ENCODE results near the gene VARS2.
"Not testable (repeated sequence)": the region's sequence is repeated elsewhere in the genome, so short reads cannot be mapped to it uniquely, and the experiment has no call there.

Gene VARS2

DNA sequence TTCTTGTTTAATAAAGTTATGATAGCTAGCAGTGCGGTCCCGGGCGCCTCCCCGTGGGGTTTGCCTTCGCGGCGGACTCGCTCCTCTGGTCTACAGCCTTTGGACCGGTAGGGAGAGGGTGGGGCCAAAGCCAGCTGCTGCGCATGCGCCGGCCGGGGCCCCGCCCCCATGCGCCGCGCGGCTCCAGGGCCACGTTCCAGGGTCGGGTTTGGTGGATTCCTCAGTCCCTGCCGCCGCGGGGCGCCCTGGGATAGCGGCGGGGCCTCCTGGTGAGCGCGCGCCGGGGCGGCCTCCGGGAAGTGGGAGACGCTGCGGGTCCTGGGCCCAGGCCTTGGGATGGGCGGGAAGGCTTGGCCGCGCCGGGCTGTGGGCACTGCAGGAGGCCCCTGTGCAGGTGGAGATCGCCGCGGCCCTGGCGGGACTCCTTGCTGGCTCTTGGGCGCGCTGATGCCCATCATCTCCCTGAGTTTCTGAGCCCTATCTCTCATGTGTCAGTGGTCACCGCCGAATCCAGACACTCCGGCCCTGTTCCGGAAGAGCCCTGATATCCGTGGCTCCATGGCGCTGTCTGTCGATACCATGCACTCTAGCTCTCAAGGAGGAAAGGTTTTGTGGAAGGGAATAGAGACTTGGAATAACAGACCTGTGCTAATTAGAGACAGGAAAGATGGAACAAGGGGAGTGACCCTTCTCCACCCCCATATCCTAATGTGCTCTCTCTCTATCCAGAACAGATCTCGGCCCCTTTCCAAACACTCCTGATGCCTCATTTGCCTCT is at the start of gene VARS2:
VARS2 (plus strand) TSS at position 163 of the 778 bp plus-strand sequence; CDS start at position 762, 599 bp downstream.
- DNase-seq (ENCODE audit: low read depth in 2 of 2): peak; percentile 77 to 84

DNA sequence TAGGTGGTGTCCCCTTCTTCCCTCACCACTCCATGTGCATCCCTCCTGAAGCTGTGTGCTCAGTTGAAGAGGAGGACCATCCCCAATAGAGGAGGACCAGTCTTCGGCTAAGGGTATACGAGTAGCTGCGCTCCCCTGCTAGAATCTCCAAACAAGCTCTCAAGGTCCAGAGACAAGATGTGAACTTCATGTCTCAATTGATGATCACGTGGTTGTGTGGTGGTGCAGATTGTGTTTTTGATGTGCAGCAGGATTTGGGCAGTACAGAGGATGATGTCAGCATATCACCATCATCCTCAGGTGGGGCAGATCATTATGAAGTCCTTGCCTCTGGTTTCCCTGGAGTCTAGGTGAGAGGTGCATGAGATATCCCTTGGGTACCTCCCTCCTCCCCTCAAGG is 49.7 kb upstream of the VARS2 start:
- DNase-seq (ENCODE audit: low read depth in 2 of 2): no peak

DNA sequence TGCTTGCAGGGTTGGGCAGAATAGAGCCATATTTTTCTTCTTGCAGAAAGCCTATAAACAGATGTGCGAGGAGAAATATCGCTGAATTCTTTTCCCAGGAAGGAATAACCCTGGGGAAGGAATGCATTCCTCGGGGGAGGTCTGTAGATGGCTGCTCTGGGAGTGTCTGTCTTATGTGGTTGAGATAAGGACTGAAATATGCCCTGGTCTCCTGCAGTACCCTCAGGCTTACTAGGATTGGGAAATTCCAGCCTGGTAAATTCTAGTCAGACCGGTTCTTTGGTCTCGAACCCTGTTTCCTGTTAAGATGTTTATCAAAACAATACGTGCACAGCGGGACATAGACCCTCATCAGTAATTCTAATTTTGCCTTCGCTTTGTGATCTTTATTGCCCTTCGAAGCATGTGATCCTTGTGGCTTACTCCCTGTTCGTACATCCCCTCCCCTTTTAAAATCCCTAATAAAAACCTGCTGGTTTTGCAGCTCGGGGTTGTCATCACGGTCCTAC is 44.7 kb upstream of the VARS2 start:
- DNase-seq (ENCODE audit: low read depth in 2 of 2): not testable (repeated sequence)

DNA sequence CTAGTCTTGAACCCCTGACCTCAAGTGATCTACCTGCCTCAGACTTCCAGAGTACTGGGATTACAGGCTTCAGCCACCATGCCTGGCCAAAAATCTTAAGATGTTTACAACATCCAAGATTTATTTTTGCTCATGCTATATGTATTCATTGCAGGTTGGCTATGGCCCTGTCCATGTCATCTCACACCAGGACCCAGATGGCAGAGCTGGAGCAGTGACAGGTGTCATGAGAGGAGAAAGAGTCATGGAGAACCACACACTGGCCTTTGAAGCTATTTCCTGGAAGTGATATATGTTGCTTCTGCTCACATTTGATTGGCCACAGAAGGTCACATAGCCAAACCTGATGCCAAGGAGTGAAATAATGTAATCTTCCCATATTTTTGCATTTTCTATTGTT is 43.5 kb upstream of the VARS2 start:
- DNase-seq (ENCODE audit: low read depth in 2 of 2): no peak

DNA sequence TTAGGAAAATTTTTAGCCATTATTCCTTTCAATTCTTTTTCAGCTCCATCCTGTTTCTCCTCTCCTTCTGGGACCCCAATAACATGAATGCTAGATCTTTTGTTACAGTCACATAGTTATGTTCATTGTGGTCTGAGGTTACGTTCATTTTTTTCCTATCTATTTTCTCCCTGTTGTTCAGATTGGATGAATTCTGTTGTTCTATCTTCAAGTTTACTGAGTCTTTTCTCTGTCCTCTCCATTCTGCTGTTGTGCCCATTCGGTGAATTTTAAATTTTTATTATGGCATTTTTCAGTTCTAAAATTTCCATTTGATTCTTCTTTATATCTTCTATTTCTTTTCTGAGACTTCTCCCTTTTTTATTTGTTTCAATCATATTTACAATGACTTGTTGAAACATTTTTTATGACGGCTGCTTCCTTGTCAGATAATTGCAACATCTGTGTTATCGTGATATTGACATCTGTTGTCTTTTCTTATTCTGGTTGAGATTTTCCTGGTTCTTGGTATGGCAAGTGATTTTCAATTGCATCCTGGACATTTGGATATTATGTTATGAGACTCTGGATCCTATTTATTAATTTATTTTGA is 42.4 kb upstream of the VARS2 start:
- DNase-seq (ENCODE audit: low read depth in 2 of 2): no peak

DNA sequence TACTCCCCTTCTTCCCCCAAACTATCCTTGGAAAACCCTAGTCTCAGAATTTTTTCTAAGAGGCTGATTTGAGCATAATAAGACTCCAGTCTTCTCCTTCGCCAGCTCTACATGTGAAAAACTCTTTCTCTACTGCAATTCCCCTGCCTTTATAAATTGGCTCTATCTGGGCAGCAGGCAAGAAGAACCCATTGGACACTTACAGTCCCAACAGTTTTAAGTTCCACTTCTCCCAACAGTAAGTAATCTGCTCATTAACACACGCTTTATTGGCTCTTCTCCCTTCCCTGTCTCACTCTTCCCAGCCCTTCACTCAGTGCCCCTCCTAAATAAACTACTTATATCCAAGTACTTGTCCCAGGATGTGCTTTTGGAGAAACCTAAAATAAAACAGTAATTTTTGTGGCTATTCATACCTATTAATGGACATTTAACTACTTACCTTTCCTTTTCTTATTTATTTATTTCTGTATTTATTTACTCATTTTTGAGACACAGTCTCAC is 40.8 kb upstream of the VARS2 start:
- no peak for DNase-seq (ENCODE audit: low read depth in 2 of 2)

DNA sequence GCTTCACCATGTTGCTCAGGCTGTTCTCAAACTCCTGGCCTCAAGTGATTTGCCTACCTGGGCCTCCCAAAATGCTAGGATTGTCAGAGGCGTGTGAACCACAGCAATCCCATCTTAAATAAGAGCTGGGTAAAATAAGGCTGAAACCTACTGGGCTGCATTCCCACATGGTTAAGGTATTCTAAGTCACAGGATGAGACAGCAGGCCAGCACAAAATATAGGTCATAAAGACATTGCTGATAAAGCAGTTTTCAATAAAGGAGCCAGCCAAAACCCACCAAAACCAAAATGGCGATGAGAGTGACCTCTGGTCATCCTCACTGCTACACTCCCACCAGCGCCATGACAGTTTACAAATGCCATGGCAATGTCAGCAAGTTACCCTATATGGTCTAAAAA is 40.2 kb upstream of the VARS2 start:
- not testable (repeated sequence) for DNase-seq (ENCODE audit: low read depth in 2 of 2)

DNA sequence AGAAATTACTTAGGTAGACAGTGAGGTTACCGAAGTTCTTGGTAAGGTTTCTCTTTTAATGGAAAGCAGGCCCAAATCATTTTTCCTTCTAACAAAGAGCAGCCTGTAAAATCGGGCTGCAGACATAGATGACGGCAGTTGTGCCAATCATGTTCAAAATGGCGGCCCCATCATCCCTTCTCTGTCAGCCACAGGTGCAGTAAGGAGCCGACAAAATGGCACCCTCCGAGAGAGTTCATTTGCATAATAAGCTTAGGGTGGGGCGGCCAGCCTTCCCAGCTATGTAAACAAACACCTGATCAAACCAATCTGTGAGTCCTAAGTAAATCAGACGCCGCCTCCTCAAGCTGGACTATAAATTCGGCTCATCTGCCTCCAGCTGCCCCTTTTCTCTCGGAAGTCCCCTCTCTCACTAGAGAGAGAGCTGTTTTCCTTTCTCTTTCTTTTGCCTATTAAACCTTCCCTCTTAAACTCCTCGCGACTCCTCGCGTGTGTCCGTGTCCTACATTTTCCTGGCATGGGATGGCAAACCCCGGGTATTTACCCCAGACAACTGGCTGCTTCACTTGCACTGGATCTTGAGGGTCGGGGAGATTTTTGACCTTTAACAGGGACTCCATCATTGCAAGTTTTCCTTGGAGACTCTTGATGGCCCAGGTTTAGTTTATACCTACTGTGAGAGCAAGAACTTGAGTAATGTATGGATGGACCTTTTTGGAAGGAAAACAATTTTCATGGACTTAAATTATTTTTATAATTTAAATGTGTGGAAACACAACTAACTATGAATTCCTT is 38.6 kb upstream of the VARS2 start:
- no peak for DNase-seq (ENCODE audit: low read depth in 2 of 2)

DNA sequence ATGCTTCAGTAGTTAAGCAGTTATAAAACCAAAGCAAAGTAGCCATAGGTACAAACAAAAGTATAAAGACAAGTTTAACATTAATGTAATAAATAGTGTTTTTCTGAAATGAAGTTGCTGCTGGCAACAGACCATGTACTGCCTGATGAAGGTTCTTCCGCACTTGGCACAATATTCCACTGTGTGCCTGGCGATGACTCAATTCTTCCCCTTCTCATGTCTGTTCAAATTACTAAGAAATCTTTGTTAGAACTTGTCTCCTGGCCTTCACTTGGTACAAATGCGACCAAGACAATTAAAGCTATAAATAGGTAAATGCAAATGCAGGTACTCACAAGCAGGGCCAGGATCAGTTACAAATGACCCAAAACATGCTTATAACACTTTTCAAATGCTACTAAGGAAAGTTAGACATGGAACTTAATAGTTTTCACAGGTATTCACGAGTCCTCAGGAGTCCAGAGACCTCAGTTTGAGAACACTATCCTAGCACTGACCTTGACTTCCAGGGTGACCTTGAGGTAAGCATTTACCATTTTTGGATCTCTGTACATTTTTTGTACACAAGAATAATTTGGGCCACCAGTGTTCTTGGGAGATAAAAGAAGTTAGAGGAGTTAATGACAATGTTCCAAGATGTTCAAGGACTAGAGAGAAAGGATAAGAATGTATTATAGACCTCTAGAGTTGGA is 37.9 kb upstream of the VARS2 start:
- DNase-seq (ENCODE audit: low read depth in 2 of 2): no peak

DNA sequence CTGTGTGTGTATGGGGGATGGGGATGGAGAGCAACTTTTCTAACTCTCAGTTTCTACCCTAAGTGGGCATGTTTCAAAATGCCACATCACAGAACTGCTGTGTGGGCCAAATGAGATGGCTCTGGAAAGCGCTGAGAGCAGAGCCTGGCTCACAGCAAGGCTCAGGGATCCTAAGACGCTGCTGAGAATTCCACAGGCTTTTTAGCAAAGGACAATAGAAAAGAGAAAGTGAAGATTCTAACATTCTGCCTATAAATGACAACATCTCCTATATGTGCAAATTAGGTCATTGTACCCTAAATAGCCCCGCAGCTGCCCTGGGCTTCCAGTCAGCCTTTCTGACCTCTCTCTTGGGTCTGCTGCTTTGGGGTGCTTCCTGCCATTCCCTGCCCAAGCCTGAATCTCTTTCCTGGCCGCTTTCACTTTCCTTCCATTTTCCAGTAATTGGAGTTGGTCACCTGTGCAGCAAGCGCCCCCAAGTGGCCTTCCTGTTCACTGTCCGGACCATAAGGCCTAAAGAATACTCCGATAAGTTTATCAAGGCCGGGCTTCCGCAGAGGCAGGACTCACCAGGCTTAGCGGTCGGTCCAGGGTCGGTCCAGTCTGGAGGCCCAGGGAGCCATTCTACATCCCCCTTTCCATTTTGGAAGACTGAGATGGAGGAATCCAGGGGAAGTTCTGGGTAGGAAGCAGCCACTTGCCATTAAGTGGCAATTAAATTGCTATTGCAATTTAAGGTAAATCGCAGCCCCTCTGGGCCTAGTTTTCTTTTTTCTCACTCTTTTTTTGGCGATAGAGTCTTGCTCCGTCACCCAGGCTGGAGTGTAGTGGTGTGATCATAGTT is 36.4 kb upstream of the VARS2 start:
- peak; percentile 62 to 63 for DNase-seq (ENCODE audit: low read depth in 2 of 2)

DNA sequence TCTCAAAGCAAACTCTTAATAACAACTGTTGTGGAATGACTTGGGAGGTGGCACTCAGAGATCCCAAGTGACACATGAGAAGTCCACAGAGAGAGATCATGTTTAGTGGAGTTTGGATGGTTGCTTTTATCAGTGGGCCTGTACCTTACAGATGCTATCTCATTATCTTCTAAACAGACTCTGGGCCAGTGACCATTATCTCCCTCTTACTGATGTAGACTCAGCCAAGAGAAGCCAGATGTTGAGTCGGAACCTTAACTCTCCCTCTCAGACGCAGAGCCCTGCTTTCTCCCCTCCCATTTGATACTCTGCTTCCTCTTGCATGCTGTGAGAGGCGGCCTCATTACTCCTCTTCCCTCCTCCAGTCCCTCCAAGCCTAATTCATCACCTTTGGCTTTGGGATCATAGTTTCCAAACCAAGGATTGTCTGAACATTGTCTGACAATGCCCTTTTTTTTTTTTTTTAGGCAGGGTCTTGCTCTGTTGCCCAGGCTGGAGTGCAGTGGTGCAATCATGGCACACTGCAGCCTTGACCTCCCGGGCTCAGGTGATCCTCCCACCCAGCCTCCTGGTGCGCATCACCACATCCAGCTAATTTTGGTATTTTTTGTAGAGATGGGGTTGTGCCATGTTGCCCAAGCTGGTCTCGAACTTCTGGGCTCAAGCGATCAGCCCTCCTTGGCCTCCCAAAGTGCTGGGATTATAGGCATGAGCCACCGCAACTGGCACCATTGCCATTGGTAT is 34.2 kb upstream of the VARS2 start:
- DNase-seq (ENCODE audit: low read depth in 2 of 2): no peak

DNA sequence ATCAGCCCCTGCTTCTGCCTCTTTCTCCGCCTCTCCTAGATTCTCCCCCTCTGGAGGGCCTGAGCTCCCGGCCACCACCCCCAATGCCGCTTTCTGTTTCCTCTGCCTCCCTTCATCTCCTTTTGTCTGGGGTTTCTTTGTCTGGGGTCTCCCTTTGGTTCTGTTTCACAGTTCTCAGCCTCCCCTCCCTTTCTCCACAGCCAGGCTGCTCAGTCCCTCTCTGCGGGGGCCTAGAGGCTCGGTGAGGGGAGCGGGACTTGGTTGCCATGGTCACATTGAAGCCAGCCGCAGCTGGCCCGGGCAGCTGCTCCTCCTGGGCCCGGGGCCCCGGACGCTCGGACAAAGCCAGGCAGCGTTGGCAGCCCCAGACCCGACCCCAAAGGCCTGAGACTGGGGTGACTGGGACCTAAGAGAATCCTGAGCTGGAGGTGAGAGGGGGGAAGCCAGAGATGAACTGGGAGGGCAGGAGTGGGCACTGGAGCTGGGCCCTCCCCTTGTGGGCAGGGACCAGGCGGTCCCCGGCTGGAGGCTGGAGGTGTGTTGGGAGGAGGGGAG is 33.3 kb upstream of the VARS2 start:
- no peak for DNase-seq (ENCODE audit: low read depth in 2 of 2)

DNA sequence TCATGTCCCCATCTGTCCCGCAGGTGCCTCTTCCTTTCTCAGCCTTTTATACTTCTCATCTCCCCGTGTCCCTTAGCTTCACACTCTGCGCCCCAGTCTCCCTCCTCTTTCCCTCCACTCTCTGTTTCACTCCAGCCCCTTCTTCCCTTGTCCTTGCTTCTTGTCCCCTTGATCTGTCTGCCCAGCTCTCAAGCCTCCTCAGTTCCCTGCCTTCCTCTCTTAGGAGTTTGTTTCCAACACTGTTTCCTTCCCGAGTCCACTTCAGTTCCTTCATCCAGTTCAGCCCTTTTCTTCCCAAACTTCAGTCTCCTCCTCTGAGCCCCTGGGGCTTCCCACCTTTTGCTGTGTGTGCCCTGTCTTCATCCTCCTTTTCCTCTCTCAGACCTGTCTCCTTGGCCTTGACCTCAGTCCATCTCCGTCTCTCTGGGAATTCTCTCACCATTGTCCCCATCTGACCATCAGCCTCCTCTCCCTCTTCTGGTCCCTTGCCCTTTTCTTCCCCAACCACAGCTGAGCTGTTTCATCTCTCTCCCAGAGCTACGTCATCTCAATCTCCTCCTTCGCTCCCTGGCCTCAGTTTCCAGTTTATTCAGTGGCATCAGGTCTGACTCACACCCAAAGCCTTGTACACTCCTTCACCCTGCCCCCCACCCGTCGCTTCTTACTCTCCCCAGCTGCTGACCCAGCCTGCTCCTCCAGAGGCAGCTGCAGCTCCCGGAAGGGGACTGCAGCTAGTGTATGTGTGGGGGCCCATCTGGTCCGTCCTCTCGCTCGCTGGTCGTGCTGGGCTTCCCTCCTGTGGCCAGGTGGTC is 32.4 kb upstream of the VARS2 start:
- no peak for DNase-seq (ENCODE audit: low read depth in 2 of 2)

DNA sequence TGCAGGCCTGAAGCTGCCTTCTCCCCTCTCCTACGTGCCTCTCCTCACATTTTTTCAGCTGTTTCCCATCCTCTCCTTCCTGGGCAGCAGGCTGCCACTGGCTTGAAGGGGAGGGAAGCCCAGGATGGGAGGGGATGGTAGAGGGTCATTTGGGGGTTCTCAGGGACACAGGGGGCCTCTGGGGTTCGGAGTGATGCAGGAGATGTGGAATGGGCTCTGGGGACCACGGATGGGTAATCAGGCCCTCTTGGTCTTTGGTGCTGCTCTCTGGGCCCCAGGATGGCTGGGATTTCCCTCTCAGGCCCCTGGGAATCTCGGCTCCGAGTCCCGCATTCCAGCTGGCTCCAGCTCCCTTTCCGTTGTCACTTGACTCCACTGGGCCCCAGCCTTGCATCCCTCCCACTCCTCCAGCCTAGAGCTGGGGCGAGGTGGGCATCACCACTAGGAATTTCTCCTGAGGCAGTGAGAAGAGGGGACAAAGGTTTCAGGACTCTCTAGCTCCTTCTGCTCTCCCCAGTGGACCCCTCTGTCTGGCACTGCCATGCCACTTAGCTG is 31.8 kb upstream of the VARS2 start:
- no peak for DNase-seq (ENCODE audit: low read depth in 2 of 2)

DNA sequence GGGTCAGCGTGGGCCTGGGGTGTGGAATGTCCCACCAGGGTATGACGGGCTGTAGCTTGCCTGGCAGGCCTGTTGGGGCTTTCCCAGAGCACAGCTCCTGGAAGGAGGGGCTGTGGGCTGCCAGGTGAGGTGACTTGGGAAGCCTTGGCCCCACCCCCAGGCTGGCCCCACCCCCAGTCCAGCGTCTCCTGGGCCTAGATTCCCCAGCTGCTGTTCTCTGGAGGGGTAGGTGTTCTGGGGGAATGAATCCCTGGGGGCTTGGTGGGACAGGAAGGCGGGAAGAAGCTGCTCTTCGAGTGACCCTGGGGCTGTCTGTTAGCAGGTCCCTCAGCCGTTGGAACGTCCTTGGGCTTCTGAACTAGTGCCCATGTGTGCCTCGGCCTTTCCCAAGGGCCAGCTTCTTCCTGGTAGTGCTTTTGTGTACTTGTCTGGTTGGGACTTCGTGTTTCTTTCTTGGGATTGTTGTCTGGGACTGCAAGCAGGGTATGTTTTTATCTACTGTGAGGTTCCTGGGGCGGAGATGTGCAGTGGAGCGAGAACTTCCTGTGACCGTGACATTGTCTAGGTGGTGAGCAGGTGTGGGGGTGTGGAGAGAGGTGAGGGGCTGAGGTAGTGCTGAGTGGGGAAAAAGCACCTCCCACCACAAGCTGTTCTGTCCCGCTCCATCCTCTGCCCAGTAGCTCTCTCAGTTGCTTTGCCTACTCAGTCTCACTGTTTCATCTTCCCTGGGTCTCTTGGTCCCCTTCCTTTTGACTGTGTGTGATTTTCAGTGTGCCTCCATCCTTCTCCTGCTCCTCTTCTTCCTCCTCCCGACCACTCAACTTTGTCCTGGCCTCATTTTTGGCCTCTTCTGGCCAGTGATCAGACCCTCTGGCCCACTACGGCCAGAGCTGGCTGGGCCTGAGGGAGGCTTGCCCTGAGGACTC is 31.0 kb upstream of the VARS2 start:
- peak in 1 of 2 donors; percentile 29 for DNase-seq (ENCODE audit: low read depth in 2 of 2)

DNA sequence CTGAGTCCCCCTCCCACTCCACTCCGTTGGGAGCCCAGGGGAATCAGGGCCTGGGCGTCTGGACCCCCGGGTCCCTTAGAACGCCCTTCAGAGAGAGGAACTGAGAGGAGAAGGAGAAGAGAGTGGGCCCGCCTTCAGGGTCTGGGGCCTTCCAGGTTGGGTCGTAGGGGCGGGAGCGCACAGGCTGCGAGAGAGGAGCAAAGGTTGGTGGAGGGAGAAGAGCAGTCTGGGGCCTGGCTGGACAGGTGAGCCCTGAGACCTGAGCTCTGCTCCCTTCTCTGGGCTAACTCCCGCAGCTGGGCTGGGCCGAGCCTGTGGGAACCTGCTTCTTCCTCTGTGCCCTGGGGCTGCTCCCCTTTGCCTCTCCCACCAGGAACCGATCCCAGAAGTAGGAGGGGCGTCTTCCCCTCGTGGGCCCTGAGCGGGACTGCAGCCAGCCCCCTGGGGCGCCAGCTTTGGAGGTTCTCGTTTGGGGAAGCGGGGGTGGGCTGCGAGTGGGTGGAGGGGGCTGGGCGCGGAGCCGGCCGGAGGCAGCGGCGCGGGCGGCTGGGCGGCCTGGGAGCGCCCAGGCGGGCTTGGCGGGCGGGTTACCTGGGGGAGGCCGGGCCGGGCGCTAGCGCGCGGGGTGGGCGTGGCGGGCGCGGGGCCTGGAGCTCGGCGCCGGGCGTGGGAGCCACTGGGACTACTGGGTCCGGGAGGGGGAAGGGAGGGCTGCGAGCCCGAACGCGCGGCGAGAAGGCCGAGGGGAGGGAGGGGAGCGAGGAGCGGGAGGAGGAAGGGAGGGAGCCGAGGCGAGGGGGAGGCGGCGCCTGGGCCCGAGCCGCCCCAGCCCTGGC is 30.1 kb upstream of the VARS2 start, which contains the start of gene DDR1:
DDR1 (plus strand) TSS at position 835 of the 836 bp plus-strand sequence. CDS start 4,211 bp downstream, outside the sequence.
- peak; percentile 30 to 41 for DNase-seq (ENCODE audit: low read depth in 2 of 2)
